ENCODE data around the gene MYH15.

The MYH15 gene

GRCh38 chr3:108450444-108450843 lies 60.0 kb downstream of the MYH15 start:
- no peak overlapping the region for H3K27ac ChIP-seq (ENCODE audit: low read depth, low read length)
- no peaks in the 10 kb centered on the region for H3K27me3 ChIP-seq (ENCODE audit: control insufficient read depth, insufficient read depth, low read length)
- no peak overlapping the region for H3K4me3 ChIP-seq (ENCODE audit: low read depth, low read length)
- H3K4me1 ChIP-seq (ENCODE audit: control insufficient read depth, insufficient read depth, low read length), result no peaks in the 10 kb centered on the region
- H3K9me3 ChIP-seq (ENCODE audit: control insufficient read depth, insufficient read depth, low read length), result peaks cover 6% of the 10 kb centered on the region; the same call in 1 of the 2 replicates
- H3K9ac ChIP-seq (ENCODE audit: low read depth, low read length), result no peak overlapping the region
- H3K36me3 ChIP-seq (ENCODE audit: control insufficient read depth, insufficient read depth, low read length), result no peaks in the 10 kb centered on the region

- Histone ChIP-seq H3K4me1 (ENCODE audit: control insufficient read depth, insufficient read depth, low read length) (no peaks in the 10 kb centered on the region), H3K9ac (ENCODE audit: low read depth, low read length) (no peak overlapping the region), H3K36me3 (ENCODE audit: control insufficient read depth, insufficient read depth, low read length) (no peaks in the 10 kb centered on the region), H3K27ac (ENCODE audit: low read depth, low read length) (no peak overlapping the region), H3K27me3 (ENCODE audit: control insufficient read depth, insufficient read depth, low read length) (no peaks in the 10 kb centered on the region), H3K9me3 (ENCODE audit: control insufficient read depth, insufficient read depth, low read length) (peaks cover 6% of the 10 kb centered on the region; the same call in 1 of the 2 replicates), H3K4me3 (ENCODE audit: low read depth, low read length) (no peak overlapping the region)
Measured at GRCh38 chr3:108448593-108448992, 61.8 kb downstream of the MYH15 start.

GRCh38 chr3:108447096-108447847 lies 63.1 kb downstream of the MYH15 start:
- no peaks in the 10 kb centered on the region for H3K27me3 ChIP-seq (ENCODE audit: control insufficient read depth, insufficient read depth, low read length)
- no peak overlapping the region for H3K9ac ChIP-seq (ENCODE audit: low read depth, low read length)
- no peak overlapping the region for H3K27ac ChIP-seq (ENCODE audit: low read depth, low read length)
- peaks cover 6% of the 10 kb centered on the region; the same call in 1 of the 2 replicates for H3K9me3 ChIP-seq (ENCODE audit: control insufficient read depth, insufficient read depth, low read length)
- H3K4me3 ChIP-seq (ENCODE audit: low read depth, low read length), result no peak overlapping the region
- H3K4me1 ChIP-seq (ENCODE audit: control insufficient read depth, insufficient read depth, low read length), result no peaks in the 10 kb centered on the region
- no peaks in the 10 kb centered on the region for H3K36me3 ChIP-seq (ENCODE audit: control insufficient read depth, insufficient read depth, low read length)

GRCh38 chr3:108442281-108442680 lies 68.1 kb downstream of the MYH15 start:
- Histone ChIP-seq H3K4me1 (ENCODE audit: control insufficient read depth, insufficient read depth, low read length) (peaks cover 9% of the 10 kb centered on the region; the same call in 1 of the 2 replicates), H3K4me3 (ENCODE audit: low read depth, low read length) (no peak overlapping the region), H3K36me3 (ENCODE audit: control insufficient read depth, insufficient read depth, low read length) (no peaks in the 10 kb centered on the region), H3K9ac (ENCODE audit: low read depth, low read length) (no peak overlapping the region), H3K27me3 (ENCODE audit: control insufficient read depth, insufficient read depth, low read length) (no peaks in the 10 kb centered on the region), H3K9me3 (ENCODE audit: control insufficient read depth, insufficient read depth, low read length) (peaks cover 6% of the 10 kb centered on the region; the same call in 1 of the 2 replicates), H3K27ac (ENCODE audit: low read depth, low read length) (no peak overlapping the region)

- H3K27me3 ChIP-seq (ENCODE audit: control insufficient read depth, insufficient read depth, low read length), result no peaks in the 10 kb centered on the region
- no peaks in the 10 kb centered on the region for H3K36me3 ChIP-seq (ENCODE audit: control insufficient read depth, insufficient read depth, low read length)
- no peak overlapping the region for H3K9ac ChIP-seq (ENCODE audit: low read depth, low read length)
- no peak overlapping the region for H3K27ac ChIP-seq (ENCODE audit: low read depth, low read length)
- peaks cover 2% of the 10 kb centered on the region; the same call in 1 of the 2 replicates for H3K9me3 ChIP-seq (ENCODE audit: control insufficient read depth, insufficient read depth, low read length)
- H3K4me3 ChIP-seq (ENCODE audit: low read depth, low read length), result no peak overlapping the region
- peaks cover 9% of the 10 kb centered on the region; the same call in 1 of the 2 replicates for H3K4me1 ChIP-seq (ENCODE audit: control insufficient read depth, insufficient read depth, low read length)
Measured at GRCh38 chr3:108441518-108441917, 68.9 kb downstream of the MYH15 start.

GRCh38 chr3:108441071-108441507 lies 69.3 kb downstream of the MYH15 start:
- Histone ChIP-seq H3K27ac (ENCODE audit: low read depth, low read length) (no peak overlapping the region), H3K27me3 (ENCODE audit: control insufficient read depth, insufficient read depth, low read length) (no peaks in the 10 kb centered on the region), H3K9ac (ENCODE audit: low read depth, low read length) (no peak overlapping the region), H3K9me3 (ENCODE audit: control insufficient read depth, insufficient read depth, low read length) (no peaks in the 10 kb centered on the region), H3K4me1 (ENCODE audit: control insufficient read depth, insufficient read depth, low read length) (peaks cover 9% of the 10 kb centered on the region; the same call in 1 of the 2 replicates), H3K4me3 (ENCODE audit: low read depth, low read length) (no peak overlapping the region), H3K36me3 (ENCODE audit: control insufficient read depth, insufficient read depth, low read length) (no peaks in the 10 kb centered on the region)

GRCh38 chr3:108438542-108438941 lies 71.9 kb downstream of the MYH15 start:
- no peak overlapping the region for H3K4me3 ChIP-seq (ENCODE audit: low read depth, low read length)
- peaks cover 3% of the 10 kb centered on the region; the same call in 1 of the 2 replicates for H3K9me3 ChIP-seq (ENCODE audit: control insufficient read depth, insufficient read depth, low read length)
- H3K36me3 ChIP-seq (ENCODE audit: control insufficient read depth, insufficient read depth, low read length), result no peaks in the 10 kb centered on the region
- H3K4me1 ChIP-seq (ENCODE audit: control insufficient read depth, insufficient read depth, low read length), result peaks cover 9% of the 10 kb centered on the region; the same call in 1 of the 2 replicates
- H3K9ac ChIP-seq (ENCODE audit: low read depth, low read length), result no peak overlapping the region
- H3K27me3 ChIP-seq (ENCODE audit: control insufficient read depth, insufficient read depth, low read length), result no peaks in the 10 kb centered on the region
- H3K27ac ChIP-seq (ENCODE audit: low read depth, low read length), result no peak overlapping the region

- Histone ChIP-seq H3K27me3 (ENCODE audit: control insufficient read depth, insufficient read depth, low read length) (no peaks in the 10 kb centered on the region), H3K9me3 (ENCODE audit: control insufficient read depth, insufficient read depth, low read length) (peaks cover 8% of the 10 kb centered on the region), H3K27ac (ENCODE audit: low read depth, low read length) (no peak overlapping the region), H3K9ac (ENCODE audit: low read depth, low read length) (no peak overlapping the region), H3K4me1 (ENCODE audit: control insufficient read depth, insufficient read depth, low read length) (peaks cover 9% of the 10 kb centered on the region; the same call in 1 of the 2 replicates), H3K4me3 (ENCODE audit: low read depth, low read length) (no peak overlapping the region), H3K36me3 (ENCODE audit: control insufficient read depth, insufficient read depth, low read length) (no peaks in the 10 kb centered on the region)
Measured at GRCh38 chr3:108437439-108437838, 73.0 kb downstream of the MYH15 start.

- Histone ChIP-seq H3K27me3 (ENCODE audit: control insufficient read depth, insufficient read depth, low read length) (no peaks in the 10 kb centered on the region), H3K9ac (ENCODE audit: low read depth, low read length) (no peak overlapping the region), H3K36me3 (ENCODE audit: control insufficient read depth, insufficient read depth, low read length) (no peaks in the 10 kb centered on the region), H3K4me1 (ENCODE audit: control insufficient read depth, insufficient read depth, low read length) (no peaks in the 10 kb centered on the region), H3K9me3 (ENCODE audit: control insufficient read depth, insufficient read depth, low read length) (peaks cover 14% of the 10 kb centered on the region), H3K27ac (ENCODE audit: low read depth, low read length) (no peak overlapping the region), H3K4me3 (ENCODE audit: low read depth, low read length) (no peak overlapping the region)
Measured at GRCh38 chr3:108433928-108434327, 76.5 kb downstream of the MYH15 start.

GRCh38 chr3:108432431-108432830 lies 78.0 kb downstream of the MYH15 start:
- Histone ChIP-seq H3K27me3 (ENCODE audit: control insufficient read depth, insufficient read depth, low read length) (no peaks in the 10 kb centered on the region), H3K4me3 (ENCODE audit: low read depth, low read length) (no peak overlapping the region), H3K36me3 (ENCODE audit: control insufficient read depth, insufficient read depth, low read length) (no peaks in the 10 kb centered on the region), H3K9me3 (ENCODE audit: control insufficient read depth, insufficient read depth, low read length) (peaks cover 14% of the 10 kb centered on the region), H3K27ac (ENCODE audit: low read depth, low read length) (no peak overlapping the region), H3K4me1 (ENCODE audit: control insufficient read depth, insufficient read depth, low read length) (no peaks in the 10 kb centered on the region), H3K9ac (ENCODE audit: low read depth, low read length) (no peak overlapping the region)

GRCh38 chr3:108430540-108430939 lies 79.9 kb downstream of the MYH15 start:
- Histone ChIP-seq H3K9ac (ENCODE audit: low read depth, low read length) (no peak overlapping the region), H3K36me3 (ENCODE audit: control insufficient read depth, insufficient read depth, low read length) (no peaks in the 10 kb centered on the region), H3K4me3 (ENCODE audit: low read depth, low read length) (no peak overlapping the region), H3K27ac (ENCODE audit: low read depth, low read length) (no peak overlapping the region), H3K4me1 (ENCODE audit: control insufficient read depth, insufficient read depth, low read length) (no peaks in the 10 kb centered on the region), H3K27me3 (ENCODE audit: control insufficient read depth, insufficient read depth, low read length) (no peaks in the 10 kb centered on the region), H3K9me3 (ENCODE audit: control insufficient read depth, insufficient read depth, low read length) (peaks cover 14% of the 10 kb centered on the region)
